Stomach smooth muscle (tissue), 2 donors: ENCODE results near the gene HS1BP3.
A peak's percentile ranks its signal among the peaks of the same experiment; 100 is the strongest.

ENCODE experiments used
- H3K27ac ChIP-seq: one replicate; pipeline ENCODE4 v1.7.0; 2013; ENCODE audit warnings: mild to moderate bottlenecking, low read length, inconsistent platforms
- H3K27me3 ChIP-seq, 2 donors: one replicate each; pipeline ENCODE4 v1.7.0; 2013; ENCODE audit warnings: low read length in 2 of 2; ENCODE audit not compliant: insufficient read depth in 2 of 2, control insufficient read depth in 1 of 2
- H3K36me3 ChIP-seq, 2 donors: one replicate each; pipeline ENCODE4 v1.7.0; 2013; ENCODE audit warnings: low read length in 2 of 2; ENCODE audit not compliant: control insufficient read depth in 2 of 2, insufficient read depth in 2 of 2
- H3K4me1 ChIP-seq: one replicate; pipeline ENCODE4 v1.7.0; 2013; ENCODE audit warnings: low read length; ENCODE audit not compliant: control insufficient read depth, insufficient read depth
- H3K4me3 ChIP-seq, 2 donors: one replicate each; pipeline ENCODE4 v1.7.0; 2013; ENCODE audit warnings: low read length in 2 of 2
- H3K9ac ChIP-seq, 2 donors: one replicate each; pipeline ENCODE4 v1.7.0; 2013; ENCODE audit warnings: low read length in 2 of 2, mild to moderate bottlenecking in 1 of 2
- H3K9me3 ChIP-seq, 2 donors: one replicate each; pipeline ENCODE4 v1.7.0; 2013; ENCODE audit warnings: low read length in 2 of 2; ENCODE audit not compliant: control insufficient read depth in 2 of 2
- donor health status: healthy.
- donor health status: Pancreatic carcinoma.

The HS1BP3 gene

GRCh38 chr2:20573620-20574422, 77.1 kb downstream of the HS1BP3 start:
- H3K27ac ChIP-seq = peak overlapping the region; percentile 37
- no peaks in the 10 kb centered on the region for H3K9me3 ChIP-seq
- H3K4me3 ChIP-seq = peak overlapping the region in 1 of 2 donors; percentile 17
- H3K36me3 ChIP-seq = no peaks in the 10 kb centered on the region
- no peak overlapping the region for H3K9ac ChIP-seq
- peaks cover 38% of the 10 kb centered on the region for H3K4me1 ChIP-seq
- H3K27me3 ChIP-seq = no peaks in the 10 kb centered on the region

- H3K4me1 ChIP-seq = peaks cover 26% of the 10 kb centered on the region
- H3K36me3 ChIP-seq = no peaks in the 10 kb centered on the region
- H3K9me3 ChIP-seq = no peaks in the 10 kb centered on the region
- H3K27me3 ChIP-seq = no peaks in the 10 kb centered on the region
- no peak overlapping the region for H3K9ac ChIP-seq
- H3K27ac ChIP-seq = no peak overlapping the region
- no peak overlapping the region for H3K4me3 ChIP-seq
Measured at GRCh38 chr2:20572221-20572620, 78.7 kb downstream of the HS1BP3 start.

GRCh38 chr2:20571644-20572215, 79.2 kb downstream of the HS1BP3 start:
- no peaks in the 10 kb centered on the region for H3K27me3 ChIP-seq
- peaks cover 25% of the 10 kb centered on the region for H3K4me1 ChIP-seq
- no peaks in the 10 kb centered on the region for H3K36me3 ChIP-seq
- no peaks in the 10 kb centered on the region for H3K9me3 ChIP-seq
- no peak overlapping the region for H3K9ac ChIP-seq
- no peak overlapping the region for H3K4me3 ChIP-seq
- no peak overlapping the region for H3K27ac ChIP-seq

GRCh38 chr2:20571231-20571630, 79.7 kb downstream of the HS1BP3 start:
- Histone ChIP-seq H3K4me3 (no peak overlapping the region), H3K9ac (no peak overlapping the region), H3K9me3 (no peaks in the 10 kb centered on the region), H3K27me3 (no peaks in the 10 kb centered on the region), H3K4me1 (peaks cover 25% of the 10 kb centered on the region), H3K36me3 (no peaks in the 10 kb centered on the region), H3K27ac (no peak overlapping the region)

GRCh38 chr2:20570249-20570648, 80.6 kb downstream of the HS1BP3 start:
- Histone ChIP-seq H3K4me3 (no peak overlapping the region), H3K27me3 (no peaks in the 10 kb centered on the region), H3K27ac (no peak overlapping the region), H3K9me3 (no peaks in the 10 kb centered on the region), H3K36me3 (no peaks in the 10 kb centered on the region), H3K9ac (no peak overlapping the region), H3K4me1 (peaks cover 30% of the 10 kb centered on the region)

GRCh38 chr2:20569464-20570223, 81.3 kb downstream of the HS1BP3 start:
- no peak overlapping the region for H3K27ac ChIP-seq
- no peak overlapping the region for H3K9ac ChIP-seq
- H3K4me3 ChIP-seq = no peak overlapping the region
- H3K27me3 ChIP-seq = no peaks in the 10 kb centered on the region
- H3K36me3 ChIP-seq = no peaks in the 10 kb centered on the region
- peaks cover 32% of the 10 kb centered on the region for H3K4me1 ChIP-seq
- H3K9me3 ChIP-seq = no peaks in the 10 kb centered on the region

- Histone ChIP-seq H3K27me3 (no peaks in the 10 kb centered on the region), H3K4me3 (no peak overlapping the region), H3K9ac (no peak overlapping the region), H3K36me3 (no peaks in the 10 kb centered on the region), H3K27ac (peak overlapping the region; percentile 24), H3K9me3 (no peaks in the 10 kb centered on the region), H3K4me1 (peaks cover 23% of the 10 kb centered on the region)
Measured at GRCh38 chr2:20568501-20569463, 82.1 kb downstream of the HS1BP3 start.

GRCh38 chr2:20567926-20568179, 83.0 kb downstream of the HS1BP3 start:
- H3K9ac ChIP-seq = no peak overlapping the region
- H3K4me1 ChIP-seq = peaks cover 19% of the 10 kb centered on the region
- no peaks in the 10 kb centered on the region for H3K36me3 ChIP-seq
- H3K4me3 ChIP-seq = no peak overlapping the region
- H3K9me3 ChIP-seq = no peaks in the 10 kb centered on the region
- H3K27me3 ChIP-seq = no peaks in the 10 kb centered on the region
- peak overlapping the region; percentile 11 for H3K27ac ChIP-seq
